ENCODE data around the gene PELI1. TPM values are rescaled to one million over a fixed set of nuclear protein-coding genes. Genes with fewer than 3 reads are reported as not detected.

The PELI1 gene
- total RNA-seq, 1 donor: 209 TPM

GRCh38 chr2:64059270-64059669 is 85.0 kb downstream of the PELI1 start:
- peaks cover 9% of the 10 kb centered on the region for H3K4me1 ChIP-seq (ENCODE audit: insufficient read depth, low read length)
- no peak overlapping the region for H3K4me3 ChIP-seq (ENCODE audit: low read length)
- no peaks in the 10 kb centered on the region for H3K9me3 ChIP-seq (ENCODE audit: low read depth, low read length)
- no peaks in the 10 kb centered on the region for H3K27me3 ChIP-seq (ENCODE audit: insufficient read depth, low read length)

GRCh38 chr2:64056021-64056420 is 88.2 kb downstream of the PELI1 start:
- no peaks in the 10 kb centered on the region for H3K9me3 ChIP-seq (ENCODE audit: low read depth, low read length)
- no peak overlapping the region for H3K4me3 ChIP-seq (ENCODE audit: low read length)
- H3K4me1 ChIP-seq (ENCODE audit: insufficient read depth, low read length): peaks cover 8% of the 10 kb centered on the region
- no peaks in the 10 kb centered on the region for H3K27me3 ChIP-seq (ENCODE audit: insufficient read depth, low read length)

GRCh38 chr2:64054161-64054915 is 89.9 kb downstream of the PELI1 start:
- H3K9me3 ChIP-seq (ENCODE audit: low read depth, low read length): no peaks in the 10 kb centered on the region
- H3K27me3 ChIP-seq (ENCODE audit: insufficient read depth, low read length): no peaks in the 10 kb centered on the region
- no peak overlapping the region for H3K4me3 ChIP-seq (ENCODE audit: low read length)
- H3K4me1 ChIP-seq (ENCODE audit: insufficient read depth, low read length): peaks cover 10% of the 10 kb centered on the region

DNA sequence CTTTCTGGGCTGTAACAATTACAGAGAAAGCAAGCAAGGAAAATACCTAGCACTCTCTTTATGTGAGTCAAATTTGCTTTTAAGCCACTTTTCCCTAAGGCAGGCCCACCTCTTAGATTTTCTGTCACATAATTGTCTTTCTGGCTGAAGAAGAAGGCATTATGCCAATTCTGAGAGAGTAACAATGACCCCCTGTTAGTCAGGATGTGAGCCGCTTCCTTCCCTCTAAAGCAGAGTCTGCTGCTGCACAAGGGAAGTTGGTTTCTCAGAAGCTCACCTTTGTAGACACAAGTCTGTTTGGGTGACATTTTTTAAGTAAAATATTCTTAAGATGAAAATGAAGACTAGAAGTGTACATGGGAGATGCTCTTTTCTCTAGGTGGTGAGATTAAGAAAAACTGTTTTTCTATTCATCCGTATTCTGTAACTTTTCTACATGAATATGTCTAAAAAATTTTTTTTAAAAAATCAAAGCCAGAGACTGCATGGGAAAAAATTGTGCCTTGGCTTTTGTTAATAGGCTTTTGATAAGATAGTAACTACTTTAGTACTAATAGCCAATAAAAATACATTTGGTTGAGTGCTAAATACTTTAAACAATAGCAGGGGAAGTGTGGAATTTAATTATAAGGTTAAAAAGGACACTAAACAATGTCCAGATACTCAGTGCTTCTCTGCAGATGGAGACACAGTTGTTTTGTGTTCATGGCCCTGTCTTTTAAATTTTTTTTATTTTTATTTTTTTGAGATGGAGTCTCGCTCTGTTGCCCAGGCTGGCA is 91.6 kb downstream of the PELI1 start:
- peaks cover 10% of the 10 kb centered on the region for H3K4me1 ChIP-seq (ENCODE audit: insufficient read depth, low read length)
- no peaks in the 10 kb centered on the region for H3K27me3 ChIP-seq (ENCODE audit: insufficient read depth, low read length)
- no peak overlapping the region for H3K4me3 ChIP-seq (ENCODE audit: low read length)
- H3K9me3 ChIP-seq (ENCODE audit: low read depth, low read length): no peaks in the 10 kb centered on the region

DNA sequence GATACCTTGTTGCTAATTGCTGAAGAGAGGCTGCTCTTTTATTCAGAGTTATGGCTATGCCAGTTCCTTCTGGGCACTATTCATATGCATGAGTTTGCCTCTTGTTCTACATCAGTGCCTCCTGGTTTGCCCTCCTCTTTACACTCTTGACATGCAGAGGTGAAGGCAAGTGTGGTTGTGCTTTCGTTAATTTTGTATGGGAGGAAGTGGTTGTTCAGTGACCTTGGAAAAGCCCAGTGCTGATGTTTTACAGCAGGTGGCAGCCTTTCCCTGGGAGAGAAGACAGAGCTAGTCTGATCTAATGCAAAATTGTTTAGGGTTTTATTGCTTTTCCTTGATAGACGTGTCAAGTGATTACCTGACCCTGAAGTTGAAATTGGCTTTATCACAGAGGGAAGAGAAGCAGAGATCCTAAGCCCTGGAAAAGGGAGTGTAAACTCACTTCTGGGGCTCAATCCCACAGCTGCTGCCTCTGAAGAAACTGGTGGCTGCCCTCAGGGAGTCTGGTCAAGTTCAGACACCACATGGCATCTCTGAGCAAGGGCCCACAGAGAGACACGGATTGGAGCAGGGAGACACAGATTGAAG is 94.5 kb downstream of the PELI1 start:
- Histone ChIP-seq H3K9me3 (ENCODE audit: low read depth, low read length) (no peaks in the 10 kb centered on the region), H3K4me3 (ENCODE audit: low read length) (no peak overlapping the region), H3K27me3 (ENCODE audit: insufficient read depth, low read length) (no peaks in the 10 kb centered on the region), H3K4me1 (ENCODE audit: insufficient read depth, low read length) (peaks cover 10% of the 10 kb centered on the region)

- Histone ChIP-seq H3K27me3 (ENCODE audit: insufficient read depth, low read length) (no peaks in the 10 kb centered on the region), H3K9me3 (ENCODE audit: low read depth, low read length) (no peaks in the 10 kb centered on the region)
These were observed 98.3 kb downstream of the PELI1 start for GRCh38 chr2:64045938-64046337.

More at GRCh38 chr2:64045938-64046337, 98.3 kb downstream of the PELI1 start:
- Histone ChIP-seq H3K4me3 (ENCODE audit: low read length) (no peak overlapping the region), H3K4me1 (ENCODE audit: insufficient read depth, low read length) (peaks cover 4% of the 10 kb centered on the region)

Other genes starting within 250 kb of the PELI1 start
- gene VPS54, start 125.0 kb downstream of the PELI1 start, total RNA-seq: 13.4 TPM

Measured in mononuclear cell (primary cell).